ENCODE results near the gene DHX9. TPM values are rescaled to one million over a fixed set of nuclear protein-coding genes. Genes with fewer than 3 reads are reported as not detected.

Gene DHX9
- total RNA-seq, 1 experiment from 2014 or later, result 336 TPM

DNA sequence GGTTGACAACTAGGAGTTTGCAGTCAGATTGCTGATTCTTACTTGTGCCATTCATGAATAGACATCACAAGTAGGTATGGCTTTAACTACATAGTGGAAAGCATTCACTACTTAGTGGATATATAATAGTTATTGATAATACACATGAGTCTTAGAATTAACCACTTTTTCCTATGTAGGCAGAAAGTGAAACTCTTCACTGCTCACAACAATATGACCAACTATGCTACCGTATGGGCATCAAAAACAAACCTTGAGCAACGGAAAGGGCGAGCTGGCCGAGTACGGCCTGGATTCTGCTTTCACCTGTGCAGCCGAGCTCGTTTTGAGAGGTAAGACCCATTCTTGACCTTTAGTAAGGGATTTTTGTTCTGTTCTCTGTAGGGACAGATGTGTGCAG, 38.7 kb downstream of the DHX9 start:
- H3K14ac ChIP-seq (ENCODE audit: insufficient read depth, low read length), result no peak overlapping the region
- no peak overlapping the region for H3T11ph ChIP-seq (ENCODE audit: low read length)
- H3K4ac ChIP-seq (ENCODE audit: low read depth, low read length), result no peak overlapping the region
- no peak overlapping the region for H3K4me2 ChIP-seq (ENCODE audit: insufficient read depth, insufficient read length, low read length)
- Mint-ChIP-seq H3K27ac (no peak overlapping the region), H3K9me3 (no peaks in the 10 kb centered on the region), H3K27me3 (ENCODE audit: low read depth) (no peaks in the 10 kb centered on the region), H3K36me3 (ENCODE audit: insufficient read depth in 1 of 3, low read depth in 3 of 3) (peaks cover 88 to 100% (median 100%) of the 10 kb centered on the region in 3 experiments), H3K4me3 (no peak overlapping the region), H3K4me1 (no peaks in the 10 kb centered on the region)
- no peak overlapping the region for H2AK5ac ChIP-seq (ENCODE audit: insufficient read length, low read length)
- no peak overlapping the region for H3K56ac ChIP-seq (ENCODE audit: insufficient read length, low read depth, low read length)
- no peak overlapping the region for H2AFZ ChIP-seq (ENCODE audit: low read length)
- no peaks in the 10 kb centered on the region; the same call in 1 of the 2 replicates for H3K79me2 ChIP-seq (ENCODE audit: insufficient read depth, low read length)
- no peak overlapping the region for H4K8ac ChIP-seq (replicated peaks; ENCODE audit: insufficient read length, low read depth, low read length)
- no peak for TF ChIP-seq CTCF (conservative IDR thresholded peaks at IDR 0.05)
- no peaks in the 10 kb centered on the region for H4K20me1 ChIP-seq (ENCODE audit: control insufficient read depth, insufficient read depth, insufficient read length)
- no peak overlapping the region for H2BK20ac ChIP-seq (ENCODE audit: low read depth, low read length, poor library complexity, severe bottlenecking)
- H3K23ac ChIP-seq (ENCODE audit: insufficient read length, low read depth, low read length), result no peak overlapping the region
- H2BK5ac ChIP-seq (ENCODE audit: insufficient read length, low read length), result no peak overlapping the region
- no peak for DNase-seq
- H3K23me2 ChIP-seq (ENCODE audit: insufficient read length, low read depth, low read length, poor library complexity, severe bottlenecking), result no peaks in the 10 kb centered on the region
- no peak overlapping the region for H4K91ac ChIP-seq (ENCODE audit: insufficient read length, low read depth, low read length)
- no peak overlapping the region for H3K9ac ChIP-seq (ENCODE audit: extremely low read depth, insufficient read length, low read length)
- no peaks in the 10 kb centered on the region for H3K27me3 ChIP-seq (ENCODE audit: insufficient read depth, low read length)
- H3K18ac ChIP-seq (ENCODE audit: insufficient read length, low read depth, low read length), result no peak overlapping the region
- H3K79me1 ChIP-seq (ENCODE audit: insufficient read depth, low read depth, low read length, poor library complexity, severe bottlenecking), result no peaks in the 10 kb centered on the region
- H2BK120ac ChIP-seq (ENCODE audit: low read depth, low read length, poor library complexity, severe bottlenecking), result no peak overlapping the region
- H3K27ac ChIP-seq (ENCODE audit: insufficient read length, low read depth, low read length), result no peak overlapping the region
- no peak overlapping the region for H2BK15ac ChIP-seq (ENCODE audit: low read depth, low read length)
- no peaks in the 10 kb centered on the region for H3K4me1 ChIP-seq (ENCODE audit: insufficient read depth, low read length)
- H3K9me3 ChIP-seq (ENCODE audit: control insufficient read depth, low read depth, low read length), result no peaks in the 10 kb centered on the region
- WGBS (ENCODE audit: extremely low coverage, insufficient read length, low lambda C conversion rate), result no CpG with 5 or more reads among the region's 7 CpGs
- no peak overlapping the region for H4K5ac ChIP-seq (ENCODE audit: insufficient read length, low read depth, low read length)
- no peak overlapping the region for H2BK12ac ChIP-seq (ENCODE audit: insufficient read length, low read depth, low read length)
